Activated T-cell treated with anti-CD3 and anti-CD28 coated beads for 24 hours (primary cell): ENCODE data around the gene PDE8B.

Experiments used
- DNase-seq: peaks from one replicate; pipeline ENCODE4 v3.0.0-alpha.2; 2020; ENCODE audit warnings: low read depth

PDE8B gene

GRCh38 chr5:77321793-77322394, 111.4 kb downstream of the PDE8B start:
- DNase-seq: no peak

DNA sequence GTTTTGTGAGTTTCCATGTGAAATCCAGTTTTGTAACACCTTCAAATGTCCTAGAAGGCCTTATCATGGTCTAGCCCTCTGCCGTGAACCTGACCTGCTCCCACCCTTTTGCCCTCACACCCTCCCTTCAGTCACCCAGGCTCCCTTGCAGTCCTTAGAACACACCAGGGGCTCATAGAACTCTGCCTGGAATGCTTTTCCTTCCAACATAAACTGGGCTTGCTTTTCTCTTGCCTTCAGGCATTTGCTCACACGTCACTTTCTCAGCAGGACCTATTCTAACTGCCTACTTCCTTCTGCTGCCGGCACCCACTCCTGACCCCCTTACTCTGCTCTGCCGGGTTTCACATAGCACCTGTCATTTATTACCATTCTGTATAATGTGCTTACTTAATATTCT, 111.9 kb downstream of the PDE8B start:
- no peak for DNase-seq

DNA sequence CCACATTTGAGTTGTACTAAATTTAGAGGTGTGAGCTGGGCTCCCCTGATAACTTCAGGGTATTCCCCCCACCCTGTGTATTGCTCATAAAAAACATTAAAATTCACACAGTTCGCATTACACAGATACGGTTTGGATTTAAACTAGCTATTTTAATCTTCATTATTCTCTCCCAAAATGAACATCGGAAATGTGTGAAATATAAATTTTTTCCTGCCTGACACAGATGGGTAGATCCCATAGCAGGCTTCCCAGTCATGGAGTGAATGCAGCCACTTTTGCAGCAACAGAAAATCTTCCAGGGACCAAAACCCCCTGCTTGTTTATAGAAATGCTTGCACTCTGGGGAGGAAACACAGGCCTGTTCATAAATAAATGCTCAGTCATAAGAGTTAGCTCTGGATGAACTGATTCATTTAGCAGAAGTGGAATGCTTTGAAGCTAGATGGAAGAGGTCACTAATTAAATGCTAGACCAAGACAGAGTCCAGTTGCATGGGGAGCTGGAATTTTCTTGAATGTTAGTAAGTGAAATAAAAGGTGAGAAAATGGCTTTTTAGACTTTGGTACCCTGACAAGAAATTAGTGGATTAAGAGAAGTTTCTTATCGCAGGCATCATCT, 115.6 kb downstream of the PDE8B start:
- DNase-seq: no peak

DNA sequence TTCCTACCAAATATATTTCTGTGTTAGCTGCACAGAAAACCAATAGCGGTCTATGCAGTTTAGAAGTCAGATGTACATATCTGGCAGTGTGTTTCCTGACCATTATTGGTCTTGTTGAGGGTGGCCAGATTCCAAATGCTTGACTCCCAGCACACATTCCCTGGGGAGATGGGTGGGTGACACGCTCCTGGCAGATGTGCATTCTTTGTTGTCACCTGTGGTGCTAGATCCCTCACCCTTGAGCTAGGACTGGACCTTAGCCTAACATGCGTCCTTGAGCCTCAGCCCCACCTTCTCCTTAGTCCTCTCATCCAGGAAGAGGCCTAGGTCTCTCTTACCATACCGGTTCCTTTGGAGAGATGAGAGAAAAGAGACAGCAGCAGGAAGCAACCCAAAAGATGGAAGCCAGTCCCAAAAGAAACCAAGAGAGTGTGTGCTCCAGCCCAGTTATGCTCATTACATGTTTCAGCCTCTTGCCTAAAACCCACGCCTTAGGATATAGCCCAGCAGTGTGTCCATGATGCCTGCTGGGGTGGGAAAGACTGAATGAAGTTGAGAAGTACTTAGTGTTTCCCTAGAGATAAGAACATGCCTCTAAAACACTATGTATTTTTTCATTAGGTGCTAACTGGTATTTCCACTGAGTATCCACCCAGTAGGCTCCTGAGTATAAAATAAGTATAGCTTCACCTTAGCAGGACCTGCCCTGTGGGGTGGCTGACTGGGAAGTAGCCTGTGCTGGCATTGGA, 116.7 kb downstream of the PDE8B start:
- no peak for DNase-seq

- DNase-seq: no peak
Observed at GRCh38 chr5:77328930-77329647, 118.6 kb downstream of the PDE8B start.

GRCh38 chr5:77329664-77330430, 119.4 kb downstream of the PDE8B start:
- DNase-seq: no peak

GRCh38 chr5:77333036-77333435, 122.6 kb downstream of the PDE8B start:
- no peak for DNase-seq

DNA sequence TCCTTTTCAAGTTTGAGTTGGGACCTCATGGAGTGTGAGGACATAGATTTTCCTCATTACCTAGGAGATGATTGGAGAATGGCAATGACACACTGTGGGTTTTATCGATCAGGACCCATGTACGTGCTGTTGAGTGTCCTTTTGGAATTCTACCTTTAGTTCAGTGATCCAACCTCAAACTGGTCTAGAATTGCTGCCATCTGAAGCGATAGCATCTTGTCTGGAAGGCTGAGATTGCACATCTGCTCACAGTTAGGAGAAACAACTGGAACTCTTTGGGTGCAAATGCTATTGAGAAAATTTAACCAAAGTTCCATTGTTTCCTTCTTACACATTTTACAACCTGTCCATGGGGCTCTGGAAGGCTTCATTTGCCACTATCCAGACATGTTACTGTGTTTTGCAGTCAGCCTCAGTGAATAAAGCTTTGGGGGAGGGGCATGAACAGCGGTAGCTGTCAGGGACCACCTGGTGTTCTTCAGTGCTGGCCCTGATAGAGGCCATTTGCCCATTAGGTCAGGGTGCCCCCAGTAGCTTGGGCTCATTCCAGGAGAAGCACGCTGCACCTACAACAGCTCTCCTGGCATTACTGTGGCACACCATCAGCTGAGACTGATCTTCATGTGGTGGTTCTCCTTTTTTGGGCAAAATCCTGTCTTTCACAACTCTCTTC, 123.1 kb downstream of the PDE8B start:
- DNase-seq: no peak

DNA sequence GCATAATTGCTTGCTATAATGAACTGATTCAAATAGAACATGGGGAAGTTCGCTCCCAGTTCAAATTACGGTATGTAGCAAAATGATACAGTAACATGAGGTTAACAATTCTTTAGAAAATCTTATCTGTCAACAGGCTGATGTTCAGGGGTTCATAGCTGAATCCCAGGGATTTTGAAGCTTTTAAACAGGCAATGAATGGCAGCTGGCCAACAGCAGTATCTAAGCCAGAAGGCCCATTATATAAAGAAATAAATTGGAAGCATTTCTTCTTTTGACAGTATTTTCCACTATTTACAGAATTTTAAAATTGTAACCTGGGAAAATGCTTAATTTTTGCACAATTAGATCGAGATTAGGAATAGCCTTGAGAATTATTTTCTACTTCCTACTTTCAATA, 126.8 kb downstream of the PDE8B start:
- DNase-seq: no peak

DNA sequence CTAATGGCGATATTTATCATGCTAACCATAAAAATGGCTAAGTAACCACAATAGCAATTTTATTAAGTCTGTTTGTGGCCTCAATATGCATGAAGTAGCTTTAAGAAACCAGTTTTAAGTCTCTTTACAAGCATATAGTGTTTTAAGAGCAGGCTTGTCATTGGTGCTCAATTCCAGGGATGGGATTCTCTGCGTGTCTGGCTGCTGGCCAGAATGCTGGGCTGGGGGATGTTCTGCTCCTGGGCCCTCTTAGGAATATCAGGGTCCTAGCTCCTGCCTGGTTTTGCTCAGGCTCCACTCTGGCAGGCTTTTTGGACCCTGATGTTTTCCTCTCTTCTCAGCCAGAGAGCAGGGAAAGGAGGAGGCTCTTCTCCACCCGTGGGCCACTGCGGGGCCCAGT, 127.2 kb downstream of the PDE8B start:
- DNase-seq: no peak

- DNase-seq: no peak
Observed at GRCh38 chr5:77339337-77339890, 128.9 kb downstream of the PDE8B start.

DNA sequence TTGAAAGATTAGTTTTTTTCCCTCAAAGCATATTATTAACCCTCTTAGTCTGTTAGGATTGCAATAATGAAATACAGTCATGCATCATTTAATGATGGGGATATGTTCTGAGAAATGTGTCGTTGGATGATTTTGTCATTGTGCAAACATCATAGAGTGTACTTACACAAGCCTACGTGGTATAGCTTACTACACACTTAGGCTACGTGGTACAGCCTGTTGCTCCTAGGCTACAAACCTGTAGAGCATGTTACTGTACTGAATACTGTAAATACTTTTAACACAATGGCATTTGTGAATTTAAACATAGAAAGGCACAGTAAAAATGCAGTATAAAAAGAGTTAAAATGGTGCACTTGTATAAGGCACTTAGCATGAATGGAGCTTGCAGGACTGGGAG, 132.7 kb downstream of the PDE8B start:
- no peak for DNase-seq

DNA sequence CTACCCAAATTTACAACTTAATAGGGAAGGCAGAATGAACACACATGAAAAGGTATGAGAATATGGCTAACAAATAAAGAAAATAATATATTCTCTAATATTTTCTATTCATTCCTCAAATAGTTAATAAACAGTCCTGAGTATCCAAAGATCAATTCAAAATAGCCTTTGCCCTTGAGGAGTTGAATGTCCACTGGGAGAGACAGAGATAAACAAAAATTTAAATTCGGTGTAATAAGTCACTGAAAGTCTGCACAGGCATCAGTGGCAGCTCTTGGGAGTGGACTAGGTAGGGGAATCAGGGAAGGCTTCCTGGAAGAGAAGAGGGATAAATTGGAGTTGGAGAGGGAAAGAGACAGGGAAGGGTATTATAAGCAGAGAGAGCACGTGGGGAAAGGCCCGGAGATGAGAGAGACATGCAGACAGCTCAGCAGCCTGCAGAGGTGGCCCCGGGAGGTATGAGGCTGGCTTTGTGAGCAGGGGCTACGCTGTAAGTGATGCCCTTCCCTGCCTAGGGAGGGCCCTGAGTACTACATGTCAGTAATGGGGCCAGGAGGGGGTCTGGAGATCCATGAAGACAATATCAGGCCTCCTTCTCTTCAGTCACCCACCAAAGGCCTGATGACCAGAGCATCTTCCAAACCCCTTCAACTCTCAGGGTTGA, 137.1 kb downstream of the PDE8B start:
- DNase-seq: no peak

DNA sequence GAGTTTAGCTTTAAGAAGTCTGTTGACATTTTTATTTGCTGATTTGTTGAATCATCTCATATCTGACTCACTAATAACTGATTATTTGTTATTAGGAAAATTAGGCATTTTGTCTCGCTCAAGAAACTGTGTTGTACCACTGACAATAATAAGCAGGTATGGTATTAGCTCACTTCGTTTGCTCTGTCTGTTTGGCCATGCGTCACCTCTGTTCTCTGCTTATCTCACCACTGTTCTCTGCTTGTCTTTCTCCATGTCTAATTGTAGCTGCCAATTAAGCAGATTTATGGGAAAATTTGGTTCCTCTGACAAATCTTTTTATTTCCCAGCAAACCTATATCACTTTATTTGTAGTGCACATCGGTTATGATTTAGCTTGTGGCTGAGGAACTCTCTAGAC, 142.8 kb downstream of the PDE8B start:
- no peak for DNase-seq

DNA sequence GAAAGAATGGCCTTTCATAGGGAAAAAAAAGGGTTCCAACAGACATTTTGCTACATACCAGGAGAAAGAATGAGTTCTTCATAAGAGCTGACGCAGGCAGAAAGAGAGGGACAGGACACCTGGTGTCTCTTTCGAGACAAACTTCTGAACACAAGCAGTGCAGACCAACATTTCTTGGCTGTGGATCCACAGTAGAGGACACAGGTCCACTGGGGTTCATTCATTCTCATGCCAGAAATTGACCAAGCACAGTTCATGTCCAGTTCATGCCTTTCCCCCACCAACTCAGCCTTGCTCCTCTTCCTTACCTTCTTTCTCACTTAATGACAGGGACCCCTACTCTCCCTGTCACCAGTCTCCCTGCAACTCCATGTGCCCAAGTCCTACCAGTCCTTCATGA, 144.0 kb downstream of the PDE8B start:
- no peak for DNase-seq

DNA sequence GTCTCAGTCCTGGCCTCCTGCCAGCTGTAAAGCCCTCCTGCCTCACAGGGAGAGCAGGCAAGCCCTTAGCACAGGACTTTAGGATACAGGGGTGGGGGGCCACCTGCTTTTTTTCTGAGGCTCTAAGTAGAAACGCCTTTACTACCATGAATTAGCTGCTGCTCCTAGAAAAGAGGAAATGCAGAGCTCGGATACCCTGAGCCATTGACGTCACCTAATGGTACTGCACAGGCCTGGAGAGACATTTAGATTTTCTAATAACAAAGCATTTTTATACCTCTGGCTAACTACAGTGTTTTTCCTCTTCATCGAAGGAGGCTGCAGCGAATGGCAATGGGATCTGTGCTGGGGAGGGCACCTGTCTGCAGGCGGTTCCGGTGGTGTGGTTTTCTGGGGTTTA, 144.6 kb downstream of the PDE8B start:
- no peak for DNase-seq

DNA sequence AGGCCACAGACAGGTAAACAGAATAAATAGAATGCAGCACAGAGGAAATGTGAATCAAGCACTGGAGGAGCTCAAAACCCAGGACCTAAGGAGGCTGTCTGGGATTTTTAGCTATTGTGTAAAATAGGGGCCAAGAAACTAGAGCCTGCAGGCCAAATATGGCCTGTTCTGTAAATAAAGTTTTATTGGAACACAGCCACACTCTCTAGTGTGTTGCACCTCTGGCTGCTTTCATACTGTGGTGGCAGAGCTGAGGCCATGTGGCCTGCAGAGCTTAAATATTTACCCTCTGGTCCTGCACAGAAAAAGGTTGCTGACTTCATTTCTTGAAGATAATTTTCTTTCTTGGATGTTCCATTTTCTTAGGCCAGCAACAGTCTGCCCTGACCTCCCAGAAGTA, 145.3 kb downstream of the PDE8B start:
- DNase-seq: no peak

GRCh38 chr5:77356740-77357139, 146.3 kb downstream of the PDE8B start:
- DNase-seq: peak; percentile 10

GRCh38 chr5:77358255-77359205, 148.1 kb downstream of the PDE8B start:
- no peak for DNase-seq

GRCh38 chr5:77359231-77359630, 148.8 kb downstream of the PDE8B start:
- DNase-seq: no peak
